PC-3 (cell line): ENCODE data around the gene KLK1. TPM values are rescaled to one million over a fixed set of nuclear protein-coding genes. Genes with fewer than 3 reads are reported as not detected.

Experiments
- ATAC-seq: fragments of 200-7000 bp; cut with Tn5 transposase; 2 replicates; pipeline ENCODE4 v1.9.1; 2020; ENCODE audit warnings: mild to moderate bottlenecking, moderate library complexity
- BruUV-seq: library from RNA; stranded (reverse); fragments of 400-500 nt; replicated peaks from 2 replicates; lab custom pipeline; 2021; lab: Mats Ljungman, UMichigan
- CTCF ChIA-PET: fragments of 300-600 bp; sonication (Branson Sonifier 250); formaldehyde crosslinking; loops from one replicate; lab custom pipeline; 2022; ENCODE audit warnings: antibody characterized with exemption; lab: Charles Lee
- POLR2A ChIA-PET: fragments of 300-600 bp; sonication (Branson Sonifier 250); formaldehyde crosslinking; loops from one replicate; lab custom pipeline; 2022; ENCODE audit warnings: antibody characterized with exemption; ENCODE audit not compliant: unreplicated experiment; lab: Charles Lee
- DNase-seq: peaks from one replicate; pipeline ENCODE4 v3.0.0-alpha.2; 2015
- H2AFZ ChIP-seq: fragments of 300-600 bp; sonication (generic); 2 replicates; pipeline ENCODE4 v1.6.0; 2016; ENCODE audit warnings: antibody characterized with exemption, low read length
- H3F3A ChIP-seq: fragments of 300-600 bp; sonication (generic); one replicate; pipeline ENCODE4 v1.6.0; 2017; ENCODE audit warnings: antibody characterized with exemption, low read length, control low read depth, mild to moderate bottlenecking; ENCODE audit not compliant: unreplicated experiment
- H3K27ac ChIP-seq: fragments of 300-600 bp; sonication (generic); 2 replicates; pipeline ENCODE4 v1.5.1; 2016; ENCODE audit warnings: mild to moderate bottlenecking, low read length
- H3K27me3 ChIP-seq: fragments of 300-600 bp; sonication (generic); 2 replicates; pipeline ENCODE4 v1.6.1; 2016; ENCODE audit warnings: low read length, mixed read lengths
- H3K36me3 ChIP-seq: fragments of 300-600 bp; sonication (generic); 2 replicates; pipeline ENCODE4 v1.6.1; 2016; ENCODE audit warnings: low read depth, mixed run types, low read length, mixed read lengths
- H3K4me1 ChIP-seq: fragments of 300-600 bp; sonication (generic); 2 replicates; pipeline ENCODE4 v1.5.1; 2016; ENCODE audit warnings: low read length; ENCODE audit not compliant: insufficient read depth
- H3K4me2 ChIP-seq: fragments of 300-600 bp; sonication (generic); 2 replicates; pipeline ENCODE4 v1.6.0; 2016; ENCODE audit warnings: low read length
- H3K4me3 ChIP-seq: fragments of 300-600 bp; sonication (generic); 2 replicates; pipeline ENCODE4 v1.5.1; 2016; ENCODE audit warnings: mild to moderate bottlenecking, low read length, mixed read lengths
- H3K79me2 ChIP-seq: fragments of 300-600 bp; sonication (generic); 2 replicates; pipeline ENCODE4 v1.6.1; 2017; ENCODE audit warnings: low read length, mixed read lengths
- H3K9ac ChIP-seq: fragments of 300-600 bp; sonication (generic); 2 replicates; pipeline ENCODE4 v1.6.0; 2016; ENCODE audit warnings: mild to moderate bottlenecking, low read length
- H3K9me2 ChIP-seq: fragments of 300-600 bp; sonication (generic); replicated peaks from 2 replicates; pipeline ENCODE4 v1.6.1; 2016; ENCODE audit warnings: mixed run types, low read length, mixed read lengths
- H3K9me3 ChIP-seq: fragments of 300-600 bp; sonication (generic); 2 replicates; pipeline ENCODE4 v1.6.1; 2016; ENCODE audit warnings: low read length, mixed read lengths
- H4K20me1 ChIP-seq: fragments of 300-600 bp; sonication (generic); 2 replicates; pipeline ENCODE4 v1.6.1; 2016; ENCODE audit warnings: low read length, mixed read lengths
- CTCF ChIP-seq: fragments of 300-600 bp; sonication (generic); conservative IDR thresholded peaks from 2 replicates; pipeline ENCODE4 v1.5.1; 2017; ENCODE audit warnings: antibody characterized with exemption, low read depth, mild to moderate bottlenecking, low read length
- EZH2 ChIP-seq: fragments of 300-600 bp; sonication (generic); IDR thresholded peaks from one replicate; pipeline ENCODE4 v1.6.1; 2017; ENCODE audit warnings: antibody characterized with exemption, mild to moderate bottlenecking, low read length; ENCODE audit not compliant: unreplicated experiment
- EZH2phosphoT487 ChIP-seq: fragments of 300-600 bp; sonication (generic); IDR thresholded peaks from 2 replicates; pipeline ENCODE4 v1.6.1; 2018; ENCODE audit warnings: mild to moderate bottlenecking, antibody characterized with exemption, low read length, borderline replicate concordance
- intact Hi-C: fragments of 100-400 bp; cut with micrococcal nuclease; formaldehyde crosslinking; loops from 2 replicates; pipeline ENCODE4 v1.9.0; 2023
- total RNA-seq: library from RNA; depleted of rRNA; stranded (reverse); fragments of >200 nt; gene quantifications from 2 replicates; pipeline ENCODE4 v1.2.3, GENCODE V29; 2014

The KLK1 gene
- total RNA-seq, 1 experiment from 2014 or later, result not detected

- no peak overlapping the region for H3K4me2 ChIP-seq
- POLR2A ChIA-PET, result interaction anchor here (0.6 to 0.7 kb wide), 2 partner anchors 44 to 329 kb away, joined by 3 to 7 read pairs; partner anchors contain the start of gene JOSD2
- no peak overlapping the region for H3K4me3 ChIP-seq
- H3F3A ChIP-seq, result no peaks in the 10 kb centered on the region
- H4K20me1 ChIP-seq, result no peaks in the 10 kb centered on the region
- no peak overlapping the region for H3K9ac ChIP-seq
- no peak overlapping the region for H3K27ac ChIP-seq
- intact Hi-C loops, result no loop called here
- peaks cover 3% of the 10 kb centered on the region; the same call in 1 of the 2 replicates for H3K4me1 ChIP-seq
- no TSS peak for BruUV-seq
- H3K79me2 ChIP-seq, result no peaks in the 10 kb centered on the region
- DNase-seq (no peak), ATAC-seq (no peak)
- H3K9me2 ChIP-seq, result no peaks in the 10 kb centered on the region
- H3K36me3 ChIP-seq, result no peaks in the 10 kb centered on the region
- TF ChIP-seq EZH2 (no peak), EZH2phosphoT487 (no peak), CTCF (no peak)
- H3K9me3 ChIP-seq, result peaks cover 6% of the 10 kb centered on the region; the same call in 1 of the 2 replicates
- CTCF ChIA-PET, result interaction anchor here (0.6 kb wide), 1 partner anchor 82 kb away, joined by 3 read pairs; no protein-coding TSS in a partner anchor
- H3K27me3 ChIP-seq, result peaks cover 81% of the 10 kb centered on the region
- no peak overlapping the region for H2AFZ ChIP-seq
Observed at GRCh38 chr19:50839712-50840655, 16.4 kb upstream of the KLK1 start.

- no peak overlapping the region for H3K27ac ChIP-seq
- no peak overlapping the region for H3K4me3 ChIP-seq
- no peaks in the 10 kb centered on the region for H3K79me2 ChIP-seq
- DNase-seq, result peak; percentile 55
- H3K36me3 ChIP-seq, result no peaks in the 10 kb centered on the region
- H2AFZ ChIP-seq, result no peak overlapping the region
- no peaks in the 10 kb centered on the region for H3F3A ChIP-seq
- H3K27me3 ChIP-seq, result peaks cover 65% of the 10 kb centered on the region
- TF ChIP-seq EZH2phosphoT487 (no peak), EZH2 (no peak), CTCF (peak; percentile 68)
- H3K9ac ChIP-seq, result no peak overlapping the region
- ATAC-seq, result peak; percentile 37
- no peak overlapping the region for H3K4me2 ChIP-seq
- intact Hi-C loops, result no loop called here
- ChIA-PET POLR2A (no interaction called here), CTCF (no interaction called here)
- H3K4me1 ChIP-seq, result peaks cover 3% of the 10 kb centered on the region; the same call in 1 of the 2 replicates
- no peaks in the 10 kb centered on the region for H3K9me2 ChIP-seq
- H3K9me3 ChIP-seq, result peaks cover 5% of the 10 kb centered on the region; the same call in 1 of the 2 replicates
- no TSS peak for BruUV-seq
- no peaks in the 10 kb centered on the region for H4K20me1 ChIP-seq
Observed at GRCh38 chr19:50838239-50838638, 14.7 kb upstream of the KLK1 start.

GRCh38 chr19:50837300-50837699 lies 13.7 kb upstream of the KLK1 start:
- intact Hi-C loops, result no loop called here
- Histone ChIP-seq H3F3A (no peaks in the 10 kb centered on the region), H4K20me1 (no peaks in the 10 kb centered on the region), H3K9me2 (no peaks in the 10 kb centered on the region), H3K4me2 (no peak overlapping the region), H3K36me3 (no peaks in the 10 kb centered on the region), H3K27me3 (peaks cover 56% of the 10 kb centered on the region), H2AFZ (no peak overlapping the region), H3K9ac (no peak overlapping the region), H3K4me1 (peaks cover 3% of the 10 kb centered on the region; the same call in 1 of the 2 replicates), H3K27ac (no peak overlapping the region), H3K4me3 (no peak overlapping the region), H3K79me2 (no peaks in the 10 kb centered on the region), H3K9me3 (no peaks in the 10 kb centered on the region)
- BruUV-seq, result no TSS peak
- no peak for ATAC-seq
- TF ChIP-seq EZH2phosphoT487 (no peak), CTCF (no peak), EZH2 (no peak)
- ChIA-PET CTCF (no interaction called here), POLR2A (no interaction called here)
- DNase-seq, result no peak
